ENCODE data around the gene ANKRD27.
A peak's percentile ranks its signal among the peaks of the same experiment; 100 is the strongest.
"Not testable (repeated sequence)": the region's sequence is repeated elsewhere in the genome, so short reads cannot be mapped to it uniquely, and the experiment has no call there.

The ANKRD27 gene

GRCh38 chr19:32672841-32673240, 2.1 kb downstream of the ANKRD27 start:
- H3K4me1 ChIP-seq (ENCODE audit: insufficient read depth, low read length), result no peaks in the 10 kb centered on the region
- H3K36me3 ChIP-seq (ENCODE audit: insufficient read depth, low read length), result no peaks in the 10 kb centered on the region
- H3K27ac ChIP-seq (ENCODE audit: low read depth, low read length), result no peak overlapping the region
- H3K9ac ChIP-seq (ENCODE audit: low read depth, low read length), result no peak overlapping the region
- no peaks in the 10 kb centered on the region for H3K9me3 ChIP-seq (ENCODE audit: insufficient read depth, low read depth, low read length)
- peaks cover 34% of the 10 kb centered on the region for H3K27me3 ChIP-seq (ENCODE audit: insufficient read depth, low read length)
- 94% methylated on average over 3 of the region's 3 CpGs for WGBS
- H3K4me3 ChIP-seq (ENCODE audit: low read length), result no peak overlapping the region

DNA sequence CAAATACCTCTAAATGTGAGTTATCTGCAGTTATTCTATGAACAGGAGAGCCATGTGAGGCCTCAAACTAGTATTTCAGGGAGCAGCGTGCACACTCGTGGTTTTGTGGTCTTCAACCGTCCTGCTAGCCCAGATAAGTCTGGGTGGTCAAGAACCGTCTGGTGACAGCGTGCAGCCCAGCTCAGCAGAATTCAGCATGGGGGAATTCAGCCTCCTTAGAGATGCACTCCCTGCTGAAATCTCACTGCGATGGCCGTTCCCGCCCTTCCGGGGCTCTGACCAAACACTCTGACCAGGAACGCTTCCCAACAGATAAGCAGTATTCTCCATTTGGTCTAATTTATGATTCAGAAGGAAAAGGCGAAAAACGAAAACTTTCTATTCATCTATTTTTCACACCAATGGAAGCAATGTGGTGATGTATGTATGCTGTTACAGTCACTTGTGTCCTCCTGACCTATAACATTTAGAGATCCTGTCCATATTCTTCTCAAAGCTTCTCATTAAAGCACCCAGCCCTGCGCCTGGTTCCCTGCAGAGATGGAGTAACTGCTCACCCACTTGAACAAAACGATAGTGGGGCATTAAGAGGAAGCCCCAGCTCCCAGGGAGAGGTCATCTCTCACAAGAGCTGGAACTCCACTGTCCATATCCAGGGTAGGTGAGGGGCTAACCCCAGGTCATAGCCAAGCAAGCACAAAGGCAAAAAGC, 2.9 kb downstream of the ANKRD27 start:
- WGBS, result 88% methylated on average over 12 of the region's 14 CpGs
- Histone ChIP-seq H3K9ac (ENCODE audit: low read depth, low read length) (no peak overlapping the region), H3K27me3 (ENCODE audit: insufficient read depth, low read length) (peaks cover 26% of the 10 kb centered on the region), H3K4me1 (ENCODE audit: insufficient read depth, low read length) (no peaks in the 10 kb centered on the region), H3K36me3 (ENCODE audit: insufficient read depth, low read length) (no peaks in the 10 kb centered on the region), H3K4me3 (ENCODE audit: low read length) (no peak overlapping the region), H3K27ac (ENCODE audit: low read depth, low read length) (no peak overlapping the region), H3K9me3 (ENCODE audit: insufficient read depth, low read depth, low read length) (no peaks in the 10 kb centered on the region)

DNA sequence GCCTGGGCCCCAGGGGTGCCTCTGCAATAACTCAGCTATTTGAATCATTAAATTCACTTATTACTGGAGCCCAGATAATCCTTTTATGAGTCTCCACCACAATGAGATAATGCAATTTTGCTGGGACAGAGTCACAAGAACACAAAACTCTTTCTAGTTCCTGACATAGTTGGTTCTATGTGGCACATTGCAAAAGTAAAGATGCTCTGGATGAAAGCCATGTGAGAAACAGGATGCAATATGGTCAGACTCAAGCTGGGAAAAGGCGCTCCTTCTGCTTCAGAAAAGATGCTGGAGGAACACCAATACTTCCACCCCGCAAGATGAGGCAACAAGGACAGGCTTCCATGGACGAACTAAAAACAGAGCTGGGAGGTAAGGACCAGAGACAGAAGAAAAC, 5.7 kb downstream of the ANKRD27 start:
- H3K4me1 ChIP-seq (ENCODE audit: insufficient read depth, low read length), result no peaks in the 10 kb centered on the region

GRCh38 chr19:32666084-32666483, 8.9 kb downstream of the ANKRD27 start:
- no peak overlapping the region for H3K9ac ChIP-seq (ENCODE audit: low read depth, low read length)
- H3K4me1 ChIP-seq (ENCODE audit: insufficient read depth, low read length), result no peaks in the 10 kb centered on the region
- peaks cover 6% of the 10 kb centered on the region; the same call in 1 of the 2 replicates for H3K36me3 ChIP-seq (ENCODE audit: insufficient read depth, low read length)
- WGBS, result 95% methylated on average over 2 of the region's 6 CpGs
- H3K4me3 ChIP-seq (ENCODE audit: low read length), result no peak overlapping the region
- H3K27me3 ChIP-seq (ENCODE audit: insufficient read depth, low read length), result no peaks in the 10 kb centered on the region
- no peaks in the 10 kb centered on the region for H3K9me3 ChIP-seq (ENCODE audit: insufficient read depth, low read depth, low read length)
- no peak overlapping the region for H3K27ac ChIP-seq (ENCODE audit: low read depth, low read length)

More for the DNA sequence above, 5.7 kb downstream of the ANKRD27 start:
- Histone ChIP-seq H3K9me3 (ENCODE audit: insufficient read depth, low read depth, low read length) (no peaks in the 10 kb centered on the region), H3K36me3 (ENCODE audit: insufficient read depth, low read length) (peaks cover 6% of the 10 kb centered on the region; the same call in 1 of the 2 replicates), H3K27ac (ENCODE audit: low read depth, low read length) (no peak overlapping the region), H3K4me3 (ENCODE audit: low read length) (no peak overlapping the region), H3K27me3 (ENCODE audit: insufficient read depth, low read length) (peaks cover 5% of the 10 kb centered on the region; the same call in 1 of the 2 replicates), H3K9ac (ENCODE audit: low read depth, low read length) (no peak overlapping the region)
- 92% methylated on average over 3 of the region's 3 CpGs for WGBS

GRCh38 chr19:32662186-32662585, 12.8 kb downstream of the ANKRD27 start:
- no peaks in the 10 kb centered on the region for H3K4me1 ChIP-seq (ENCODE audit: insufficient read depth, low read length)
- H3K27me3 ChIP-seq (ENCODE audit: insufficient read depth, low read length), result no peaks in the 10 kb centered on the region
- no peak overlapping the region for H3K9ac ChIP-seq (ENCODE audit: low read depth, low read length)
- H3K4me3 ChIP-seq (ENCODE audit: low read length), result no peak overlapping the region
- no peak overlapping the region for H3K27ac ChIP-seq (ENCODE audit: low read depth, low read length)
- WGBS, result 64% methylated on average over 3 of the region's 3 CpGs
- no peaks in the 10 kb centered on the region for H3K9me3 ChIP-seq (ENCODE audit: insufficient read depth, low read depth, low read length)
- peaks cover 13% of the 10 kb centered on the region; the same call in 1 of the 2 replicates for H3K36me3 ChIP-seq (ENCODE audit: insufficient read depth, low read length)

DNA sequence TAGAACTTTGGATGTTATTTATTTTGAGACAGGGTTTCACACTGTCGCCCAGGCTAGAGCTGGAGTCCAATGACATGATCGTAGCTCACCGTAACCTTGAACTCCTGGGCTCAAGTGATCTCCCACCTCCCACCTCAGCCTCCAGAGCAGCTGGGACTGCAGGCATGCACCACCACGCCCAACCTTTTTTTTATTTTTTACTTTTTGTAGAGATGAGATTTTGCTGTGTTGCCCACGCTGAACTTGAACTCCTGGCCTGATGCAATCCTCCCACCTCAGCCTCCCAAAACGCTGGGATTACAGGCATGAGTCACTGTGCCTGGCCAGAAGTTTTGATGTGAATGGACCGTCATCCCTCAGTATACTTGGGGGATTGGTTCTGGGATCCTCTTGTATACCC, 13.7 kb downstream of the ANKRD27 start:
- H3K9ac ChIP-seq (ENCODE audit: low read depth, low read length), result no peak overlapping the region
- H3K27me3 ChIP-seq (ENCODE audit: insufficient read depth, low read length), result no peaks in the 10 kb centered on the region
- no peaks in the 10 kb centered on the region for H3K9me3 ChIP-seq (ENCODE audit: insufficient read depth, low read depth, low read length)
- no peak overlapping the region for H3K4me3 ChIP-seq (ENCODE audit: low read length)
- peaks cover 16% of the 10 kb centered on the region; the same call in 1 of the 2 replicates for H3K36me3 ChIP-seq (ENCODE audit: insufficient read depth, low read length)
- H3K27ac ChIP-seq (ENCODE audit: low read depth, low read length), result no peak overlapping the region
- no peaks in the 10 kb centered on the region for H3K4me1 ChIP-seq (ENCODE audit: insufficient read depth, low read length)
- 90% methylated on average over 6 of the region's 7 CpGs for WGBS

GRCh38 chr19:32658527-32658926, 16.5 kb downstream of the ANKRD27 start:
- H3K36me3 ChIP-seq (ENCODE audit: insufficient read depth, low read length), result peaks cover 23% of the 10 kb centered on the region
- H3K9me3 ChIP-seq (ENCODE audit: insufficient read depth, low read depth, low read length), result no peaks in the 10 kb centered on the region
- H3K9ac ChIP-seq (ENCODE audit: low read depth, low read length), result no peak overlapping the region
- 85% methylated on average over 10 of the region's 10 CpGs for WGBS
- no peak overlapping the region for H3K27ac ChIP-seq (ENCODE audit: low read depth, low read length)
- no peaks in the 10 kb centered on the region for H3K27me3 ChIP-seq (ENCODE audit: insufficient read depth, low read length)
- H3K4me1 ChIP-seq (ENCODE audit: insufficient read depth, low read length), result no peaks in the 10 kb centered on the region
- H3K4me3 ChIP-seq (ENCODE audit: low read length), result no peak overlapping the region

- Histone ChIP-seq H3K27ac (ENCODE audit: low read depth, low read length) (no peak overlapping the region), H3K4me3 (ENCODE audit: low read length) (no peak overlapping the region), H3K36me3 (ENCODE audit: insufficient read depth, low read length) (peaks cover 23% of the 10 kb centered on the region), H3K9me3 (ENCODE audit: insufficient read depth, low read depth, low read length) (no peaks in the 10 kb centered on the region), H3K9ac (ENCODE audit: low read depth, low read length) (no peak overlapping the region), H3K27me3 (ENCODE audit: insufficient read depth, low read length) (no peaks in the 10 kb centered on the region), H3K4me1 (ENCODE audit: insufficient read depth, low read length) (no peaks in the 10 kb centered on the region)
- WGBS, result 95% methylated on average over 10 of the region's 10 CpGs
Measured at GRCh38 chr19:32658075-32658474, 16.9 kb downstream of the ANKRD27 start.

DNA sequence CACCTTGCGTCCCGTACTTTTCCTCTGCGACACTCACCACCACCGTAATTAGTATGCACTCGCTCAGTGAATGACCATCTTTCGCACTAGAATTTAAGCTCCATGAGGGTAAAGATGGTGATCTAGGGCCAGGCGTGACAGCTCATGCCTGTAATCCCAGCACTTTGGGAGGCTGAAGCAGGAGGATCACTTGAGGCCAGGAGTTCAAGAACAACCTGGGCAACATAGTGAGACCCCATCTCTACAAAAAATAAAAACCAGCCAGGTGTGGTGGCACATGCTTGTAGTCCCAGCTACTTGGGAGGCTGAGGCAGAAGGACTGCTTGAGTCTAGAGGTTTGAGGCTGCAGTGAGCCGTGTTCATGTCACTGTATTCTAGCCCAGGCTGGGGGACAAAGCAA, 18.6 kb downstream of the ANKRD27 start:
- not testable (repeated sequence) for H3K27me3 ChIP-seq (ENCODE audit: insufficient read depth, low read length); H3K9ac ChIP-seq (ENCODE audit: low read depth, low read length); H3K9me3 ChIP-seq (ENCODE audit: insufficient read depth, low read depth, low read length); H3K4me3 ChIP-seq (ENCODE audit: low read length); H3K27ac ChIP-seq (ENCODE audit: low read depth, low read length); H3K4me1 ChIP-seq (ENCODE audit: insufficient read depth, low read length)
- WGBS, result 95% methylated on average over 8 of the region's 8 CpGs
- peaks cover 23% of the 10 kb centered on the region for H3K36me3 ChIP-seq (ENCODE audit: insufficient read depth, low read length)

DNA sequence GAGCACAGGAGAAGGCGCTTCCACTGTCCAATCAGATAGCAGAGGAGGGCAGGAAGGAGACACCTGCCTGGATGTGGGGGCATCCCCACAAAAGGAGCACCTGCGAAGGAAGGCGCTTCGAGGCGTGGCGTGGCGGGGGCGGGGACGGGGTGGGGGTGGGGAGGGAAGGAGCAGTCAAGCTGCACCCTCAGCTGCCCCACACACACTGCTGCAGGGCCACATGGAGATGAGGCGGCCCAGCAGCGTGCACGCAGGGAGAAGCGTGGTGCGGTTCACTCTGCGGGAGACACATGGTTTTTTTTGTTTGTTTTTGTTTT, 21.4 kb downstream of the ANKRD27 start:
- no peak overlapping the region for H3K9ac ChIP-seq (ENCODE audit: low read depth, low read length)
- H3K27me3 ChIP-seq (ENCODE audit: insufficient read depth, low read length), result no peaks in the 10 kb centered on the region
- no peak overlapping the region for H3K4me3 ChIP-seq (ENCODE audit: low read length)
- peaks cover 36% of the 10 kb centered on the region for H3K36me3 ChIP-seq (ENCODE audit: insufficient read depth, low read length)
- WGBS, result 92% methylated on average over 9 of the region's 15 CpGs
- 0 out of 2 replicates have a peak, but pooled peaks cover 3% of the 10 kb centered on the region for H3K4me1 ChIP-seq (ENCODE audit: insufficient read depth, low read length)
- peak overlapping the region; percentile 30; the same call in 1 of the 2 replicates for H3K27ac ChIP-seq (ENCODE audit: low read depth, low read length)
- H3K9me3 ChIP-seq (ENCODE audit: insufficient read depth, low read depth, low read length), result no peaks in the 10 kb centered on the region

DNA sequence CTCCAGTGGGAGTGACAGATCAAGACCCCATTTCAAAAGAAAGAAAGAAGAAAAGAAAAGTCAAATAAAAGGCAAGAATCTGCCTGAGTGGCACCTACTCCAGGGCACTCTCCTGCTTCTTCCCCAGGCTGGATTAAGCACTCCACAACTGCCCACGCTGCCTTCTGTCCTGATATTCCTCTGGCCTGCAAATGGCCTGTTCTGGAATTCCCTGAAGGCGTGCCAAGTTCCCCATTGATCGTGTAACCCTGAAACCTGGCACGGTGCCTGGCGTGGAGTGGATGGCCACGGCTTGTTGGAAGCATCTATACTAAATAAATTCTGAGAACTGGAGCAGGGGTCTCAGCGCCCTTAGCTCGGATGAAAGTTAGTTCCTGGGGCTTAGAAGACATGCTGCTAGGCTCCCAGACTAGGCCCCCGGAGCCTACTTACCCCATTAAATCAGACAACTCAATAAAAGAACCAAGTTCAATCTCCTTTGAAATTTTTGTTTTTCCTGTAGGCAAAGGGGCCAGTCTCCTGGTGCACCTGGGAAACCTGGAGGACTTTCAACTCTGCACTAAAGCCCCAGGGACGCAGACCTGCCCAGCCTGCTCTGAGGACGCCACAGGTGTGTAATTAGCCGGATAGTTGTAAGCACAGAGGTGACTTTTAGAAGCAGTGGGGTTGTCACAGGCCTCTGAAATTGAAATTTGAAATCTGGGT, 21.9 kb downstream of the ANKRD27 start:
- H3K9ac ChIP-seq (ENCODE audit: low read depth, low read length), result no peak overlapping the region
- 95% methylated on average over 12 of the region's 12 CpGs for WGBS
- no peaks in the 10 kb centered on the region for H3K9me3 ChIP-seq (ENCODE audit: insufficient read depth, low read depth, low read length)
- H3K27ac ChIP-seq (ENCODE audit: low read depth, low read length), result peak overlapping the region; percentile 30; the same call in 1 of the 2 replicates
- peaks cover 36% of the 10 kb centered on the region for H3K36me3 ChIP-seq (ENCODE audit: insufficient read depth, low read length)
- H3K4me3 ChIP-seq (ENCODE audit: low read length), result no peak overlapping the region
- no peaks in the 10 kb centered on the region for H3K27me3 ChIP-seq (ENCODE audit: insufficient read depth, low read length)
- H3K4me1 ChIP-seq (ENCODE audit: insufficient read depth, low read length), result 0 out of 2 replicates have a peak, but pooled peaks cover 3% of the 10 kb centered on the region
